RWPE1 (cell line): ENCODE results near the gene KCNF1.

Experiments
- CTCF ChIA-PET: fragments of 350-600 bp; sonication (Branson Sonifier 250); formaldehyde crosslinking; extraction: SDS; loops from one replicate; lab custom pipeline; 2021; lab: Yijun Ruan, JAX
- POLR2A ChIA-PET: fragments of 400-600 bp; formaldehyde crosslinking; extraction: SDS; loops from one replicate; lab custom pipeline; 2020; ENCODE audit warnings: antibody characterized with exemption; ENCODE audit not compliant: low non-redundant PET; lab: Yijun Ruan, JAX
- DNase-seq: peaks from one replicate; pipeline ENCODE4 v3.0.0; 2012; ENCODE audit warnings: low spot score
- H3K27ac ChIP-seq: fragments of 450-650 bp; 2 replicates; pipeline ENCODE4 v1.5.1; 2017
- TF ChIP-seq, protein P1 (sequence below): fragments of 450-650 bp; conservative IDR thresholded peaks from 2 replicates; pipeline ENCODE4 v1.5.1; 2017; ENCODE audit warnings: low read depth, mild to moderate bottlenecking

Gene KCNF1

DNA sequence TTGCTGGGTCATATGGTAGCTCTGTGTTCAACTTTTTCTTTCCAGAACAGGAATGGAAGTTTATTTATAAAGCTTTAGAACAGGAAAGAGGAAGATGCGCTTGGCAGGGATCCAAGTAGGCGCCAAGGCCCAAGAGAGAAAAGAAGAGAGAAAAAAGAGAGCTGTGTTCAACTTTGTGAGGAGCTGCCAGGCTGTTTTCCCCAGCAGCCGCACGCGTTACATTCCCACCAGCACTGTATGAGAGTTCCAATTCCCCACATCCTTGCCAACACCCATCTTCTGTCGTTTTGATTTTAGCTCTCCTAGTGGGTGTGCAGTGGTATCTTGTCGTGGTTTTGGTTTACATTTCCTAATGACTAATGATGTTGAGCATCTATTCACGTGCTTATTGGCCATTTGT lies 51.4 kb downstream of the KCNF1 start:
- POLR2A ChIA-PET = no interaction called here
- TF ChIP-seq, protein P1, sequence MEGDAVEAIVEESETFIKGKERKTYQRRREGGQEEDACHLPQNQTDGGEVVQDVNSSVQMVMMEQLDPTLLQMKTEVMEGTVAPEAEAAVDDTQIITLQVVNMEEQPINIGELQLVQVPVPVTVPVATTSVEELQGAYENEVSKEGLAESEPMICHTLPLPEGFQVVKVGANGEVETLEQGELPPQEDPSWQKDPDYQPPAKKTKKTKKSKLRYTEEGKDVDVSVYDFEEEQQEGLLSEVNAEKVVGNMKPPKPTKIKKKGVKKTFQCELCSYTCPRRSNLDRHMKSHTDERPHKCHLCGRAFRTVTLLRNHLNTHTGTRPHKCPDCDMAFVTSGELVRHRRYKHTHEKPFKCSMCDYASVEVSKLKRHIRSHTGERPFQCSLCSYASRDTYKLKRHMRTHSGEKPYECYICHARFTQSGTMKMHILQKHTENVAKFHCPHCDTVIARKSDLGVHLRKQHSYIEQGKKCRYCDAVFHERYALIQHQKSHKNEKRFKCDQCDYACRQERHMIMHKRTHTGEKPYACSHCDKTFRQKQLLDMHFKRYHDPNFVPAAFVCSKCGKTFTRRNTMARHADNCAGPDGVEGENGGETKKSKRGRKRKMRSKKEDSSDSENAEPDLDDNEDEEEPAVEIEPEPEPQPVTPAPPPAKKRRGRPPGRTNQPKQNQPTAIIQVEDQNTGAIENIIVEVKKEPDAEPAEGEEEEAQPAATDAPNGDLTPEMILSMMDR = no peak
- DNase-seq = no peak
- no peak overlapping the region for H3K27ac ChIP-seq
- CTCF ChIA-PET = no interaction called here
